GM12891 (cell line): ENCODE results near the gene ATP13A3.

Source experiments
- POLR2A ChIP-seq: IDR thresholded peaks from 2 replicates; pipeline ENCODE4 v1.6.1; 2011; ENCODE audit warnings: low read depth, low read length, control low read depth
- POLR2AphosphoS5 ChIP-seq: IDR thresholded peaks from 2 replicates; pipeline ENCODE4 v1.6.1; 2011; ENCODE audit warnings: low read depth, low read length, control low read depth
- TAF1 ChIP-seq: IDR thresholded peaks from 2 replicates; pipeline ENCODE4 v1.6.1; 2011; ENCODE audit warnings: low read depth, low read length, control low read depth

- TF ChIP-seq POLR2A, result no peak
- TF ChIP-seq TAF1, result no peak
- no peak for TF ChIP-seq POLR2AphosphoS5
Measured at GRCh38 chr3:194373028-194373427, 113.8 kb downstream of the ATP13A3 start.
